SK-N-SH (cell line): ENCODE measurements around the gene PLCG1. TPM values are rescaled to one million over a fixed set of nuclear protein-coding genes. Genes with fewer than 3 reads are reported as not detected.

ENCODE experiments used
- CTCF ChIA-PET: fragments of 300-600, 350-600 bp; formaldehyde crosslinking; extraction: SDS; loops from one replicate; lab custom pipeline; 2021; lab: Yijun Ruan, JAX
- POLR2A ChIA-PET: fragments of 350-600 bp; sonication (Branson Sonifier 250); formaldehyde crosslinking; extraction: SDS; loops from one replicate; lab custom pipeline; 2020; ENCODE audit warnings: antibody characterized with exemption, inconsistent platforms; lab: Yijun Ruan, JAX
- DNase-seq: peaks from one replicate; pipeline ENCODE4 v3.0.0; 2012
- H2AFZ ChIP-seq: fragments of 200-600 bp; sonication (generic); 2 replicates; pipeline ENCODE4 v1.8.1; 2016; ENCODE audit warnings: antibody characterized with exemption, mild to moderate bottlenecking, low read depth
- H3F3A ChIP-seq: fragments of 200-600 bp; sonication (generic); replicated peaks from 2 replicates; pipeline ENCODE3; 2016; ENCODE audit warnings: antibody characterized with exemption, mild to moderate bottlenecking; ENCODE audit not compliant: insufficient read depth
- H3K27ac ChIP-seq, 2 experiments: fragments of 200-500 bp in 1 of 2; fragments of 200-600 bp in 1 of 2; sonication (Bioruptor generic) in 1 of 2; sonication (generic), shearing (Covaris generic) in 1 of 2; 2 replicates each; pipeline versions ENCODE4 v1.5.1 to v1.6.1; 2014 to 2016; ENCODE audit warnings: low read depth in 2 of 2, inconsistent platforms in 1 of 2, low read length in 1 of 2, mild to moderate bottlenecking in 1 of 2, mixed read lengths in 1 of 2
- H3K27me3 ChIP-seq: fragments of 200-600 bp; sonication (generic), shearing (Covaris generic); 2 replicates; pipeline ENCODE4 v1.6.1; 2016; ENCODE audit warnings: mixed run types; ENCODE audit not compliant: insufficient read depth
- H3K36me3 ChIP-seq, 2 experiments: fragments of 200-500 bp in 1 of 2; fragments of 200-600 bp in 1 of 2; sonication (Bioruptor generic) in 1 of 2; sonication (generic) in 1 of 2; replicated peaks in 1 of 2; 2 replicates each; pipeline versions ENCODE3 to v1.5.1; 2014 to 2016; ENCODE audit warnings: low read length in 1 of 2, mild to moderate bottlenecking in 1 of 2; ENCODE audit not compliant: insufficient read depth in 2 of 2, control insufficient read depth in 1 of 2
- H3K4me1 ChIP-seq, 2 experiments: fragments of 200-500 bp in 1 of 2; fragments of 200-600 bp in 1 of 2; sonication (Bioruptor generic) in 1 of 2; sonication (generic), shearing (Covaris generic) in 1 of 2; 2 replicates each; pipeline versions ENCODE4 v1.5.1 to v1.6.1; 2014 to 2016; ENCODE audit warnings: low read depth in 1 of 2, low read length in 1 of 2, mixed run types in 1 of 2; ENCODE audit not compliant: insufficient read depth in 2 of 2, control insufficient read depth in 1 of 2
- H3K4me2 ChIP-seq: fragments of 200-600 bp; sonication (generic), shearing (Covaris generic); 2 replicates; pipeline ENCODE4 v1.6.1; 2017; ENCODE audit warnings: mixed run types
- H3K4me3 ChIP-seq, 2 experiments: fragments of 200-500 bp in 1 of 2; fragments of 200-600 bp in 1 of 2; sonication (Bioruptor generic) in 1 of 2; sonication (generic), shearing (Covaris generic) in 1 of 2; 2 replicates each; pipeline versions ENCODE4 v1.5.1 to v1.8.1; 2014 to 2016; ENCODE audit warnings: low read depth in 2 of 2, inconsistent platforms in 1 of 2, low read length in 1 of 2, mild to moderate bottlenecking in 1 of 2, mixed read lengths in 1 of 2, moderate library complexity in 1 of 2
- H3K79me2 ChIP-seq: fragments of 200-600 bp; sonication (generic); 2 replicates; pipeline ENCODE4 v1.8.1; 2017; ENCODE audit warnings: mild to moderate bottlenecking; ENCODE audit not compliant: insufficient read depth
- H3K9ac ChIP-seq: fragments of 200-600 bp; sonication (generic); 2 replicates; pipeline ENCODE4 v1.6.1; 2017; ENCODE audit warnings: mixed run types
- H3K9me2 ChIP-seq: fragments of 200-600 bp; sonication (generic); 2 replicates; pipeline ENCODE4 v1.6.1; 2017; ENCODE audit warnings: mixed run types
- H3K9me3 ChIP-seq: fragments of 200-600 bp; sonication (generic); 2 replicates; pipeline ENCODE4 v1.6.1; 2017; ENCODE audit warnings: mixed run types, mild to moderate bottlenecking, moderate library complexity
- H4K20me1 ChIP-seq: fragments of 200-600 bp; sonication (generic); 2 replicates; pipeline ENCODE4 v1.6.1; 2017; ENCODE audit warnings: mild to moderate bottlenecking, mixed run types; ENCODE audit not compliant: insufficient read depth
- EP300 ChIP-seq, 2 experiments: IDR thresholded peaks; 2 replicates each; pipeline versions ENCODE4 v1.4.0 to v1.6.1; 2012; ENCODE audit warnings: borderline replicate concordance in 1 of 2, low read depth in 1 of 2, low read length in 1 of 2
- FOXJ3 ChIP-seq: sonication (generic); formaldehyde crosslinking; IDR thresholded peaks from 2 replicates; pipeline ENCODE4 v1.5.1; 2020; ENCODE audit warnings: mild to moderate bottlenecking, missing genetic modification reagents
- GABPA ChIP-seq: IDR thresholded peaks from 2 replicates; pipeline ENCODE4 v1.4.0; 2012; ENCODE audit warnings: low read depth, mild to moderate bottlenecking
- IRF3 ChIP-seq: fragments of 150-350 bp; IDR thresholded peaks from 2 replicates; pipeline ENCODE4 v1.6.1; 2016; ENCODE audit warnings: mild to moderate bottlenecking, low read depth, low read length
- MAX ChIP-seq: IDR thresholded peaks from 2 replicates; pipeline ENCODE4 v1.4.0; 2012; ENCODE audit warnings: low read depth
- NRF1 ChIP-seq: IDR thresholded peaks from 2 replicates; pipeline ENCODE4 v1.6.1; 2012; ENCODE audit warnings: low read depth, mild to moderate bottlenecking, low read length
- PBX3 ChIP-seq: IDR thresholded peaks from 2 replicates; pipeline ENCODE4; 2012
- POLR2AphosphoS5 ChIP-seq: IDR thresholded peaks from 2 replicates; pipeline ENCODE4 v1.6.1; 2012; ENCODE audit warnings: low read depth, low read length
- REST ChIP-seq: IDR thresholded peaks from 2 replicates; pipeline ENCODE4 v1.6.1; 2012; ENCODE audit warnings: mild to moderate bottlenecking, low read depth, low read length, moderate library complexity
- RXRA ChIP-seq: IDR thresholded peaks from 2 replicates; pipeline ENCODE4 v1.4.0; 2012; ENCODE audit warnings: low read depth, mild to moderate bottlenecking, borderline replicate concordance
- SMC3 ChIP-seq: IDR thresholded peaks from 2 replicates; pipeline ENCODE4 v1.6.1; 2012; ENCODE audit warnings: low read depth, low read length, improper control_type of control experiment
- TAF1 ChIP-seq: IDR thresholded peaks from 2 replicates; pipeline ENCODE4 v1.6.1; 2012; ENCODE audit warnings: low read depth, mild to moderate bottlenecking, low read length, moderate library complexity, borderline replicate concordance
- USF1 ChIP-seq: IDR thresholded peaks from 2 replicates; pipeline ENCODE4 v1.4.0; 2012; ENCODE audit warnings: low read depth, borderline replicate concordance
- USF2 ChIP-seq: fragments of 150-350 bp; IDR thresholded peaks from 2 replicates; pipeline ENCODE4 v1.6.1; 2017; ENCODE audit warnings: antibody characterized with exemption, low read length, low read depth, borderline replicate concordance
- ZBTB33 ChIP-seq: IDR thresholded peaks from 2 replicates; pipeline ENCODE4 v1.4.0; 2012; ENCODE audit warnings: low read depth, borderline replicate concordance
- WGBS: methylation state at CpG from one replicate; pipeline ENCODE4 v1.1.6; 2017; ENCODE audit warnings: low lambda C conversion rate; 5-methylcytosine and 5-hydroxymethylcytosine counted together
- polyA plus RNA-seq, 3 experiments: library from polyadenylated mRNA; depleted of rRNA; stranded (reverse); fragments of >200 nt; gene quantifications; 2 replicates each; pipeline ENCODE4 v1.2.3, GENCODE V29; 2012

Gene PLCG1
- polyA plus RNA-seq, 1 of the 3 experiments (the other 2 are of a cell fraction): 81.4 TPM

GRCh38 chr20:41183831-41184230, 46.5 kb downstream of the PLCG1 start:
- Histone ChIP-seq H3K9ac (no peak overlapping the region), H3F3A (peaks cover 7% of the 10 kb centered on the region), H3K27me3 (no peaks in the 10 kb centered on the region), H3K4me3 (no peak overlapping the region), H2AFZ (no peak overlapping the region), H3K36me3 (peaks cover 4 to 9% of the 10 kb centered on the region in 2 experiments), H3K79me2 (0 out of 2 replicates have a peak, but pooled peaks cover 6% of the 10 kb centered on the region), H3K9me3 (0 out of 2 replicates have a peak, but pooled peaks cover 5% of the 10 kb centered on the region), H4K20me1 (no peaks in the 10 kb centered on the region), H3K4me2 (no peak overlapping the region), H3K4me1 (peaks cover 5 to 17% of the 10 kb centered on the region in 2 experiments; a peak in 2 of 4 replicates), H3K9me2 (no peaks in the 10 kb centered on the region), H3K27ac (no peak overlapping the region)
- no peak for DNase-seq
- CTCF ChIA-PET: interaction anchor here (0.9 to 3.7 kb wide), 3 partner anchors 10 to 227 kb away, joined by 4 to 19 read pairs (median 11); partner anchors contain the start of gene LPIN3
- TF ChIP-seq PBX3 (no peak), RXRA (no peak), FOXJ3 (CRISPR knock-in tag) (no peak), NRF1 (no peak), IRF3 (no peak), POLR2AphosphoS5 (no peak), MAX (no peak), REST (no peak), USF2 (no peak), EP300 (IDR thresholded peaks at IDR 0.05; ENCODE audit: borderline replicate concordance in 1 of 2, low read depth in 1 of 2, low read length in 1 of 2) (no peak), SMC3 (no peak), GABPA (no peak), ZBTB33 (no peak), USF1 (no peak), TAF1 (no peak)
- WGBS: 50% methylated on average over 2 of the region's 2 CpGs
- POLR2A ChIA-PET: no interaction called here
